Fibroblast of lung (primary cell): ENCODE results near the gene CDKN2B-AS1. TPM values are rescaled to one million over a fixed set of nuclear protein-coding genes. Genes with fewer than 3 reads are reported as not detected.

Experiments
- DNase-seq, 2 donors: peaks; one replicate each; pipeline versions ENCODE4 v3.0.0 to v3.0.0-alpha.2; 2010; ENCODE audit warnings: low read depth in 2 of 2
- H2AFZ ChIP-seq: 2 replicates; pipeline ENCODE4 v1.5.1; 2012; ENCODE audit warnings: low read length, control low read depth, inconsistent platforms
- H3K27ac ChIP-seq: 2 replicates; pipeline ENCODE4 v1.5.1; 2011; ENCODE audit warnings: low read length, control low read depth; ENCODE audit not compliant: insufficient read depth
- H3K27me3 ChIP-seq: 2 replicates; pipeline ENCODE4 v1.5.1; 2011; ENCODE audit warnings: mild to moderate bottlenecking, low read length; ENCODE audit not compliant: control insufficient read depth, insufficient read depth
- H3K36me3 ChIP-seq: 2 replicates; pipeline ENCODE4 v1.5.1; 2011; ENCODE audit warnings: low read length; ENCODE audit not compliant: control insufficient read depth, insufficient read depth
- H3K4me1 ChIP-seq: 2 replicates; pipeline ENCODE4 v1.5.1; 2011; ENCODE audit warnings: low read length; ENCODE audit not compliant: control insufficient read depth, insufficient read depth; ENCODE audit errors: extremely low read depth
- H3K4me2 ChIP-seq: 2 replicates; pipeline ENCODE4 v1.5.1; 2011; ENCODE audit warnings: low read length, control low read depth; ENCODE audit not compliant: insufficient read depth; ENCODE audit errors: extremely low read depth
- H3K4me3 ChIP-seq, 4 experiments: fragments of 200-600 bp in 1 of 4; sonication (generic) in 1 of 4; replicated peaks in 1 of 4; 2 replicates each; pipeline ENCODE4 v1.5.1; 2011 to 2016; ENCODE audit warnings: low read length in 4 of 4, low read depth in 3 of 4, mild to moderate bottlenecking in 3 of 4, control low read depth in 2 of 4, inconsistent platforms in 1 of 4, mixed read lengths in 1 of 4; ENCODE audit not compliant: insufficient read depth in 1 of 4; ENCODE audit errors: control extremely low read depth in 1 of 4
- H3K79me2 ChIP-seq: 2 replicates; pipeline ENCODE4 v1.5.1; 2012; ENCODE audit warnings: mild to moderate bottlenecking, low read length, inconsistent platforms; ENCODE audit not compliant: control insufficient read depth, insufficient read depth
- H3K9ac ChIP-seq: 2 replicates; pipeline ENCODE4 v1.5.1; 2011; ENCODE audit warnings: mild to moderate bottlenecking, low read length, control low read depth; ENCODE audit not compliant: insufficient read depth
- H3K9me3 ChIP-seq: 2 replicates; pipeline ENCODE4 v1.5.1; 2012; ENCODE audit warnings: low read depth, low read length; ENCODE audit not compliant: control insufficient read depth, insufficient read depth
- H4K20me1 ChIP-seq: 2 replicates; pipeline ENCODE4 v1.5.1; 2011; ENCODE audit warnings: low read length; ENCODE audit not compliant: control insufficient read depth, insufficient read depth; ENCODE audit errors: extremely low read depth
- EZH2 ChIP-seq: IDR thresholded peaks from 2 replicates; pipeline ENCODE4 v1.5.1; 2012; ENCODE audit warnings: low read length, control low read depth, mild to moderate bottlenecking; ENCODE audit errors: missing control alignments
- polyA plus RNA-seq, 2 donors: library from polyadenylated mRNA; depleted of rRNA in 1 of 2; stranded (reverse) in 1 of 2; unstranded in 1 of 2; fragments of >200 nt; gene quantifications; 2 replicates each; pipeline ENCODE4 v1.2.1, GENCODE V29; 2011 to 2012; ENCODE audit warnings: missing spikeins in 1 of 2
- total RNA-seq: library from RNA; depleted of rRNA; stranded (reverse); fragments of >200 nt; gene quantifications from 2 replicates; pipeline ENCODE4 v1.2.1, GENCODE V29; 2014
- TF ChIP-seq, protein P1 (sequence below), 2 donors: IDR thresholded peaks in 1 of 2; conservative IDR thresholded peaks in 1 of 2; 1 replicate in 1 of 2; 2 replicates in 1 of 2; pipeline ENCODE4 v1.5.1; 2011 to 2012; ENCODE audit warnings: low read length in 2 of 2, control low read depth in 1 of 2, inconsistent platforms in 1 of 2, low read depth in 1 of 2, mild to moderate bottlenecking in 1 of 2

The CDKN2B-AS1 gene
- total and polyA plus RNA-seq, 2 donors (not counting 1 experiment from before 2014, with no cell fraction given) = 1.1 to 7.6 TPM

GRCh38 chr9:21969951-21970799 lies 24.4 kb upstream of the CDKN2B-AS1 start:
- no peaks in the 10 kb centered on the region for H3K36me3 ChIP-seq
- TF ChIP-seq EZH2 = peak; percentile 93
- TF ChIP-seq, protein P1, sequence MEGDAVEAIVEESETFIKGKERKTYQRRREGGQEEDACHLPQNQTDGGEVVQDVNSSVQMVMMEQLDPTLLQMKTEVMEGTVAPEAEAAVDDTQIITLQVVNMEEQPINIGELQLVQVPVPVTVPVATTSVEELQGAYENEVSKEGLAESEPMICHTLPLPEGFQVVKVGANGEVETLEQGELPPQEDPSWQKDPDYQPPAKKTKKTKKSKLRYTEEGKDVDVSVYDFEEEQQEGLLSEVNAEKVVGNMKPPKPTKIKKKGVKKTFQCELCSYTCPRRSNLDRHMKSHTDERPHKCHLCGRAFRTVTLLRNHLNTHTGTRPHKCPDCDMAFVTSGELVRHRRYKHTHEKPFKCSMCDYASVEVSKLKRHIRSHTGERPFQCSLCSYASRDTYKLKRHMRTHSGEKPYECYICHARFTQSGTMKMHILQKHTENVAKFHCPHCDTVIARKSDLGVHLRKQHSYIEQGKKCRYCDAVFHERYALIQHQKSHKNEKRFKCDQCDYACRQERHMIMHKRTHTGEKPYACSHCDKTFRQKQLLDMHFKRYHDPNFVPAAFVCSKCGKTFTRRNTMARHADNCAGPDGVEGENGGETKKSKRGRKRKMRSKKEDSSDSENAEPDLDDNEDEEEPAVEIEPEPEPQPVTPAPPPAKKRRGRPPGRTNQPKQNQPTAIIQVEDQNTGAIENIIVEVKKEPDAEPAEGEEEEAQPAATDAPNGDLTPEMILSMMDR (conservative IDR thresholded peaks at IDR 0.05 in 1 of 2, IDR thresholded peaks at IDR 0.05 in 1 of 2; ENCODE audit: low read depth in 1 of 2, low read length in 2 of 2) = no peak
- no peaks in the 10 kb centered on the region for H3K4me1 ChIP-seq
- H3K9me3 ChIP-seq = no peaks in the 10 kb centered on the region
- no peak overlapping the region for H3K4me2 ChIP-seq
- H3K9ac ChIP-seq = no peak overlapping the region
- H4K20me1 ChIP-seq = no peaks in the 10 kb centered on the region
- no peaks in the 10 kb centered on the region for H3K79me2 ChIP-seq
- H3K27ac ChIP-seq = no peak overlapping the region
- no peak overlapping the region for H3K4me3 ChIP-seq
- H3K27me3 ChIP-seq = peaks cover 70% of the 10 kb centered on the region
- DNase-seq = no peak
- H2AFZ ChIP-seq = no peak overlapping the region

- Histone ChIP-seq H3K9ac (no peak overlapping the region), H3K79me2 (no peaks in the 10 kb centered on the region), H3K4me3 (no peak overlapping the region), H3K27me3 (peaks cover 74% of the 10 kb centered on the region), H2AFZ (no peak overlapping the region), H3K27ac (no peak overlapping the region), H3K4me2 (no peak overlapping the region), H4K20me1 (no peaks in the 10 kb centered on the region), H3K9me3 (no peaks in the 10 kb centered on the region), H3K36me3 (no peaks in the 10 kb centered on the region), H3K4me1 (no peaks in the 10 kb centered on the region)
- DNase-seq = no peak
- TF ChIP-seq EZH2 = peak; percentile 68
- TF ChIP-seq, protein P1 (conservative IDR thresholded peaks at IDR 0.05 in 1 of 2, IDR thresholded peaks at IDR 0.05 in 1 of 2; ENCODE audit: low read depth in 1 of 2, low read length in 2 of 2) = no peak
Measured at GRCh38 chr9:21970800-21971640, 23.6 kb upstream of the CDKN2B-AS1 start.

GRCh38 chr9:21972361-21972760 lies 22.2 kb upstream of the CDKN2B-AS1 start:
- Histone ChIP-seq H3K4me2 (no peak overlapping the region), H3K27ac (no peak overlapping the region), H4K20me1 (no peaks in the 10 kb centered on the region), H3K4me3 (peak overlapping the region in 1 of 4 experiments; percentile 12), H3K79me2 (no peaks in the 10 kb centered on the region), H3K27me3 (peaks cover 81% of the 10 kb centered on the region), H3K9ac (no peak overlapping the region), H3K9me3 (no peaks in the 10 kb centered on the region), H3K4me1 (no peaks in the 10 kb centered on the region), H3K36me3 (no peaks in the 10 kb centered on the region), H2AFZ (no peak overlapping the region)
- TF ChIP-seq, protein P1 (conservative IDR thresholded peaks at IDR 0.05 in 1 of 2, IDR thresholded peaks at IDR 0.05 in 1 of 2; ENCODE audit: low read depth in 1 of 2, low read length in 2 of 2) = no peak
- TF ChIP-seq EZH2 = no peak
- DNase-seq = no peak
